Stimulated activated CD4-positive, alpha-beta T cell treated with anti-CD3 and anti-CD28 coated beads, Interleukin-15, amount 100 ng/mL, for 48 hours (primary cell): Measurements from ENCODE around the gene LAMB1.

ENCODE experiments used
- DNase-seq, 2 donors: peaks; one replicate each; pipeline ENCODE4 v3.0.0-alpha.2; 2020; ENCODE audit warnings: low read depth in 2 of 2

LAMB1 gene

DNA sequence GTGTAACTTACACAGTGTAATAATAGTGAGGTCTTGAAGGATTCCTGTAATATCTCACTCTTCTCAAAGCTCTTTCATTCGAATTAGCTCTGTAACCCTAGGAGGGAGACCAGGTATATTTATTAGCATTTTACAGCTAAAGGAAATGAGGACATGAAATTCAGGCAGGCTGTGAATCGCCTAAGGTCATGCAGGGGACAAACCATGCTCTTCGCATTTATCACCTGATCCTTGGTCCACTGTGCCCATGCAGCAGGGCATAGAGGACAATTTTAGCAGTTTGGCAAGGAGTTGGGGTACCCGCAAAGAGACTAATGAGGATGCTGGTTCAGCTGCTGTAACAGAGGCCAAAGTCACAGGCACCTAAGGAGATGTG, 14.8 kb upstream of the LAMB1 start:
- no peak for DNase-seq

DNA sequence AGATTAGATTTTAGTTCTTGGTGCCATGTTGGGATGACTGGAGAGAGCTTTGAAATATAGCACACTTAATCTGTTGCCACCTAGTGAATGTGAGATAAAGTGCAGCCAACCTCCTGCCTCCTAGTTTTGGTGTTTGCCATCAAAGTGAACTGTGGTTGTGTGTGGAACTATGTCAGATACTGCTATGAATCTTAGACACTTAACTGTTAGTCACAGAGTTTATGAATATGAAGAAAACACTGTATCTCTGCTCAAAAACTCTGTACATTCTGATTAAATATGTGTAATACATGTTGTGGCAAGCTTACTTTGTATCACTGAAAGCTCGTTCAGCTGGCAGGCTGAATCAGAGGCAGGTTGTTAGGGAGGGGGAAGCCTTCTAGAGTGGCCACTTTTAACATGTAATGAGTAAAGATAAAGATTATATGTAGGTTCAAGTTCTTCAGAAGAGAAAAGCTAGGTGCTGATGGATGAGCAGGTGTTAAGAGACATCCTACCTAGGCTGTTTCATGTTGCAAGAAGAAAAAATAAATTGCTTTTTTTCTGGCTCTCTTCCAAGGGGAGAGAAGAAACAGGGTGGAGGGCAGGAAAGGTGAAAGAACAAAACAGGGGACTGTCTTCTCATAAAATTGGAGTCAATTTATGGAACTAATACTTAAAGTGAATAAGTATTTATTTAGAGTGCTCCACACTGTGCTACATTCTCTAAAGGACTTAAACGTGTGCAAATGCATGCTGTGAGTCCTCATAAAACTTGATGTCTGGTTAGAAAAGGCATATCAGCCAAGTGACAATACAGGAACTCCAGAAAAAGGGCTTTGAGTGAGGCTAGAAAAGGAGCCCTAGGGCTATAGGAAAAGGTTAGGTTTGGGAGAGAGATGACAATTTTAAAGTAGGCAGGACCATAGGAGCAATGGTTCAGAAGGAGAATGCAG, 14.1 kb upstream of the LAMB1 start:
- no peak for DNase-seq

DNA sequence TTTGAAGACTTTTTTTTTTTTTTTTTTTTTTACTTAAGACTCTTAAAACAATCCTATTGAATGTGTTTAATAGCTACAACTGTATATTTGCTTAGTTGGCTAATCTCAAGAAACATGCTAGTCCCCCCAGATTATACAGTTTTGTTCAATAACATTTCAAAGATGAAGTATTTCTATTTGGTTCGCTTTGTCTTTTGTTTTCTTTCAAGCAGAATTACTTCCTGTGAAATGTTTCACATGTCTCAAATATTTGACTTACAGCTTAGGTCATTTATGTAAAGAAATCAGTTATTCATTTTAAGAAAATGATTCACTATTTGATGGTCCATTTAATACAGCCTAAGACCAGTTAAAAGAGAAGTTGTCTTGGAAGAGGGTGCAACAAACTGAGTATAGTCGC, 12.8 kb upstream of the LAMB1 start:
- DNase-seq, result no peak

DNA sequence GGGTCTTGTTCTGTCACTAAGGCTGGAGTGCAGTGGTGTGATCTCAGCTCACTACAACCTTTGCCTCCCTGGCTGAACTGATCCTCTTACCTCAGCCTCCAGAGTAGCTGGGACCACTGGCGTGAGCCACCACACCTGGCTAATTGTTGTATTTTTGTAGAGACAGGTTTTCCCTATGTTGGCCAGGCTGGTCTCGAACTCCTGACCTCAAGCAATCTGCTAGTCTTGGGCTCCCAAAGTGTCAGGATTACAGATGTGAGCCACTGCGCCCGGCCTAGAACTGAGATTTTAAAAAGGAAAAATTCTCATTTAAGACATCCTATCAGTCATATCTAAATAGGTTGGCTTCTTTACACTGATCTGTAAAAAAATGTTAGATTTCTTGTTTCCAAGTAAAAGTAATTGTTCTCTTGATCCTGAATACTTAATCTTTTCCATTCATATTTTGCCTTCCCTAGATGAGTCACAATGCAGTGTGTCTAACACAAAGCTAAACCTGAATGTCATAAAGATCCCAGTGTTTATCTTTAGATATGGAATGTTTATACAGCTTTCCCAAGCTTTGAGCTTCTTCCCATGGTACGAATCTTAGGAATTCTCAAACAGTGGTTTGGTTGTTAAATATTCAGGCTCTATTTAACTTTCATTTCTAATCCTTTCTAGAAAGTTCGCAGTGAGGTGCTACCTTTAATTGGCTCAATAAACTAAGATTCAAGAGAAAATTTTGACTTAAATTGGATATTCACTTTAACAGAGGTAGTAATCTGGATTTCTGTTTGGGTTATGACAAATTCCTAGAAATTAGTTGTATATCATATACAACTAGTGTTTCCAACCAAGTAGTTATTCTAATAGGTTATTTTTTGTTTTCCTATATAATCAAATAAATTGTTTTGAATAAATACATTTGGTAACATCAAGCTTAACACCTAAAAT, 12.1 kb upstream of the LAMB1 start:
- no peak for DNase-seq

DNA sequence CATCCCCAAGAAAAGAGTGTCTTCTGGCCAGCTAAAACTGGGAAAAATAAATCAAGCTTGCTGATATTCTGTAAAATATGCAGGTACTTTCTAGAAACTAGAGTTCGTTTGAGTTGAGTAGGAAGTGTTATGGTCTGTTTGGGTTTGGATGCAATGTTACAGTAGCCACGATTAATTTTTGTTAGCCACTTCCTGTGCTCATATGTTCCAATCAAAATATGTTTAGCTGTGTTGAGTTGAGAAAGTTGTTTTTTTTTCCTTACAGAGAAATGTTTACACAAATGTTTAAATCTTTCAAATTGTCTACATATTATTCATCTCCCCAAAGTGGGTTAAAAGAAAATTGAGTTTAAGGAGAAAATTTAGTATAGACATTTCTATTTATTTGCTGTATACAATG, 11.3 kb upstream of the LAMB1 start:
- no peak for DNase-seq

DNA sequence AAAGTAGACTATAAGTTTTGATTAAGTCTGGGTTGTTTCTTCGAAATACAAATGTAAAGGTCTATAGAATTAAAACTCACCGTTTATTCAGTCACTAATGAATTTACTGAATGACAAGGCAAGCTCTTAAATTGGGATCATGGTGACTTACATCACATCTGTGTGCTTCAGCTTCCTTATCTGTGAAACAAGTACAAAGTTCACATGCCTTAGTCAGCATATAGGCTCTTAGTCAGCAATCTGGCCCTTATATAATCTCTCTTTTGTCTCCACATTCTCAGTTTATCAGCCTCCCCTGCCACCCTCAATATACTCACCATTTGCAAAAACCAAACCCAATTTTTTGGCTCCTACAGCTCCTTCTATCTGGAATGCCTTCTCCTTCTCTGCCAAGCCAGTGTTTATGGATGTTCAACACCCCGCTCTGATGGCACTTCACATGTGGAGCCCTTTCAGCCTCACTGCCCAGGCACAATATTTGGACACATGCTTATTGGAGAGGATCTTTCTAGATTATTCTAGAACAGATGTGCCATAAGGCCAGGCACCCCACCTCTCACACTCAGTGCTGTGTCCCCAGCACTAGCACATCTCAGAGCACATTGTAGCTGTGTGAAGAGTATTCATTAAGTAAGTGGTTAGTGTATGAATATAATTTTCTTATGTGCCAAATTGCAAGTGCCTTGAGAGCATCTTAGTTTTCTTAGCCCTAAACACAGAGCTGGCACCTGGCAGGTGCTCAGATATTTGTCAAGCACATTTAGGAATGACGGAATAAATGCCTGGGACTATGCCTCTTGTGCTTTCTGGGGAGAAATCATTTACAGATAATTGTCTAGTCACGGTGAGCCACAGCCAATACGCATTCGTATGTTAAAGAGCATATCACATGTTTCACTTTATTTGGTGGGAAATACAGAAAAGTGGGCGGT, 9.8 kb upstream of the LAMB1 start:
- DNase-seq, result no peak

DNA sequence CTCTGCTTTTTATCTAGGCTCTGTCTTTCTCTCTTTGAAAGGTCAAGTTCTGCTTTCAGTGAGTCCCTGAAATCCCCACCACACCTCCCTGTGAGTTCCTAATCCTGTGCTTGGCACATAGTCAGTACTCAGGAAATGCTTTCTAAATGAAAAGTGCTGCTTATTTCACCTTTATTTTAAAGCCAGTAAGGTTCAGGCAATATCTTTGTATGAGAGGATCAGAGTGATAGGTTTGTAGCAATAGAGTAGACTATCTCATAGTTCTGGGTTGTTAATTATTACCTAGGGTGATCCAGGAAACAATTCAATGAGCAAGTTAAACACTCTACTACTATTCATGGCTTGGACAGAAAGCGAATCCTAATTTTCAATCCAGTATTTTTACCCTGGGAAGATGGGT, 7.4 kb upstream of the LAMB1 start:
- no peak for DNase-seq

DNA sequence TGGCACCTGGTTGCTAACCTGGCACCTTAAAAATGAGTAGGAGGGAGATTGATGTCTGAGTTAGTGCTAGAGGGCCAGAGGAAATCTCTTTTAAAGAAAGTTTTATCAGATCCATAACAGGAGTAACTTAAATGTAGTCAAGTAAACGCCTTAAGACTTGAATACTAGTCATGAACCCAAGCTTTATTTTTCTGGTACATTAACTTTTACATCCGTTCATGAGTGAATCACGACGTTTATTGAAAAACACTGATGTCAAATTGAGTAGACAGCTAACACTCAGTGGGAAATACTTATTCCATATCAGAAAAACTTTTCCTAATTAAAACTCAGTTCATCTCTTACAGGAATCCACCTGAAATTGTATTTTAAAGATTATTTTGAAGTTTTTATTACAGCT, 6.9 kb upstream of the LAMB1 start:
- no peak for DNase-seq

DNA sequence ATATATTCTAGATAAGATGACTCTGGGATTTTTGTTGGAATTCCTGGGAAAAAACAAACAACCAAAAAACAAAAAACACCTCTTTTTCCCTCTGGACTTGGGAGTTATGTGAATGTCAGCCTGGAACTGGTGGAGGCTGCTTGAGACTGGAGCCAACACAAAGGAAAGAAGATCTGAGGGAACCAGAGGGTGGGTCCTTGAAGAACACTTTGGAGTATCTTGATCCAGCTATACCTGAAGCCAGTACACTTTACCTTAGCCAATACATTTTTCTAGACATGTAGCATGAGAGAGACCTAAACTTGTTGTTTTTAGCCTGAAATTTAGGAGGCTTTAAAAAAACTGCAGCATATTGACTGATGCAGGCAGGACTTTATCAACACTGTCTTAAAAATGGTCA, 5.9 kb upstream of the LAMB1 start:
- DNase-seq, result no peak

DNA sequence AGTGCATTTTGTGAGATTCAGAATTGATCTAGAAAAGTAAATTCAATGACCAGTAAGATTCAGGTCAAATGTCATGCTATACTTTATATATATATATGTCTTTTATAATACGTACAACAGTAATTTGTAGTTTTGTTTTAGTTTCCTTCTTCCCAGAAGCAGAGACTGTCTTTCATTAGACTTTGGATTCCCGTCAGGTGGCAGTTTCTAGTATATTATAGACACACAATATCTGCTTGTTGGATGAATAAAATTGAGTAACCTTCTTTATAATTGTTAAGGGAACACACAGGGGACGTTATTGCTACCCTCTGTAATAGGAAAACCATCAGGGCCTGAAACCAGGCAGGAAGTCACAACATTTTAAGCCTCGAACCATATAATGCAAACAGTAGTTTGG, 5.3 kb upstream of the LAMB1 start:
- DNase-seq, result no peak

DNA sequence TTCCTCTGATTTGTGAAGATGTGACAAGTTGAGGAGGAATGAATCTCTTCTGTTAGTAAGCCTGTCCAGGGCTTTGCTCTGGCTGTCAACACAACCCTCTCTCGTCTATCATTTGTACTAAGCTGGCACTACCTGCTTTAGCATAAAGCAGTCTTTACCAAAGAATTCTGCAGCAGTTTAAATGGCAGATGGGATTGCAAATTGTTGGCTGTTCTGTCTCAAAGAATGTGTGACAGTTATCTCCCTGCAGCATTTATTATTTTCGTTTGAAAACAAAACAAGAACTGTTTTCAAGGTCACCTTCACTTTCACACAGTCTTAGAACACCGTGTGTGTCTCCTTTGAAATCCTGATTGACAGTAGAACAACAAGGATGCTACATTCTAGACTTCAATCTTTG, 4.8 kb upstream of the LAMB1 start:
- DNase-seq, result no peak

DNA sequence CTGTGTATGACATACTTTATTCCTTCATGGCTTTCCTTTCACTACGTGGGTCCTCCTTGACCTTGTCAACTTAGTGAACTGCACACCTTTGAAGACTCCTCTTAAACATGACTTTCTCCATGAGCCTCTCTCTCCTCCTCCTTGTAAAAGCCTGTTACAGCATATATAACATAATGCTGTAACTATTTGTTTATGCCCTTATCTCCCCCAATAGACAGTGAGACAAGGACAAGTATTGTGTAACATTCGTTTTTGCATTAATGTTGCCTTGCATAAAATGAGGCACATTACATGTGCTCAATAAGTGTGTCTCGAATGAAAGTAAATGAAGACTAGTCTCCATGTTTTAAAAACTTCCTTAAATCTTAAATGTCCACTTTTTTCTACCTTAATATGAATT, 4.3 kb upstream of the LAMB1 start:
- DNase-seq, result no peak

DNA sequence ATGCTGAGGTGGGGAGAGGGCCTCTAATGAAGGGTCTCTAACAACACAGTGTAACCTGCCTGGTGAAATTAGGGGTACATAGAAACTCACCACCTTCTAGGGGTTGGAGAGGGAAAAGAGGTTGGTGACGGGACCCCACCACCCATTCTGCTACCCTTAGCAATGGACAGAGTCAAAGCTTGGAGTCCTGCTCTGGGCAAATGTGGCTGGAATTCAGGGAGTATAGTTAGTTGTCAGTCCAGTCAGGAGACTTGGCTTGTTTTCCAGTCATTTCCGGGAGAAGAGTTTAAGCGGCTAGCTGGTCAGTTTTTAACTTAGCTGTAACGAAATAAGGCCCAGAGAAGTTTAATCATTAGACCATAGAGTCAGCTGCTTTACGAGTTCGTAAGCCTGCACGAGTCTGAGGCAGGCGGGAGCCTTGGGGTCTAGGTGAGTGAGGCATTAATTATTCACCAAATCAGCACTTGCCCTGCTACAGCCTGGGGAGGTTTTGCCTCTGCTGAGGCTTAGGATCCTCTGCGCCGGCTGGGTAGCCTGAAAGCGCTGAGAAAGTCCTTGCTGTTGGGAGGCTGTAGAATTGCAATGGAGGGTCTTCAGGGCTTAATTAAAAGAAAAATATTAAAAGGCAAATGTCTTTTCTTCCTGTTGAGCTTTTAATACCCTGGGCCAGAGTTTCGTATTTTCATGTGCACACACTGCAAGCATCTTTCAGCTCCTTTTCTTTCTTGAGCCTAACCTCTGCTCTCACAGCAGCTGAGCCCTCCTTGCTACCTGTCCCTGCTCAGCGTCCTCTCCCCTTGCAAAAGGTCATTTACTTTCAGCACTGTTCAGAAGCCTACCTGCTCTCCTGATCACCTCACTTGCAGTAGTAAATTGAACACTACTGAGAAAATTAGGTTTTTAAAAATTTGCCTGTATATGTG, 1.5 kb upstream of the LAMB1 start:
- DNase-seq, result no peak

DNA sequence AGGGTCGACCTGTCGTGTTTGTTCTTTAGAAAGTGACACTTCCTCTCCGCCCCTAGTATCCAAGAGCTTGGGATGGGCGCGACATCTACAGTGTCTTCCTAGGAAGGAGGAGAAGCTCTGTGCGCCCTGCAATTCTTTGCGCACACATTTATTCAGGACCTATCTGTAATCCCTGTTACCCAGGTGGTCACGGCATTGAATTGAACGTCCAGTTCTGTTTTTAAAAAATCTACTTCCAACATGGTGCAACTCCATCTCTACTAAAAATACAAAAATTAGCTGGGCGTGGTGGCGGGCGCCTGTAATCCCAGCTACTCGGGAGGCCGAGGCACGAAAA, 606 bp upstream of the LAMB1 start:
- no peak for DNase-seq

DNA sequence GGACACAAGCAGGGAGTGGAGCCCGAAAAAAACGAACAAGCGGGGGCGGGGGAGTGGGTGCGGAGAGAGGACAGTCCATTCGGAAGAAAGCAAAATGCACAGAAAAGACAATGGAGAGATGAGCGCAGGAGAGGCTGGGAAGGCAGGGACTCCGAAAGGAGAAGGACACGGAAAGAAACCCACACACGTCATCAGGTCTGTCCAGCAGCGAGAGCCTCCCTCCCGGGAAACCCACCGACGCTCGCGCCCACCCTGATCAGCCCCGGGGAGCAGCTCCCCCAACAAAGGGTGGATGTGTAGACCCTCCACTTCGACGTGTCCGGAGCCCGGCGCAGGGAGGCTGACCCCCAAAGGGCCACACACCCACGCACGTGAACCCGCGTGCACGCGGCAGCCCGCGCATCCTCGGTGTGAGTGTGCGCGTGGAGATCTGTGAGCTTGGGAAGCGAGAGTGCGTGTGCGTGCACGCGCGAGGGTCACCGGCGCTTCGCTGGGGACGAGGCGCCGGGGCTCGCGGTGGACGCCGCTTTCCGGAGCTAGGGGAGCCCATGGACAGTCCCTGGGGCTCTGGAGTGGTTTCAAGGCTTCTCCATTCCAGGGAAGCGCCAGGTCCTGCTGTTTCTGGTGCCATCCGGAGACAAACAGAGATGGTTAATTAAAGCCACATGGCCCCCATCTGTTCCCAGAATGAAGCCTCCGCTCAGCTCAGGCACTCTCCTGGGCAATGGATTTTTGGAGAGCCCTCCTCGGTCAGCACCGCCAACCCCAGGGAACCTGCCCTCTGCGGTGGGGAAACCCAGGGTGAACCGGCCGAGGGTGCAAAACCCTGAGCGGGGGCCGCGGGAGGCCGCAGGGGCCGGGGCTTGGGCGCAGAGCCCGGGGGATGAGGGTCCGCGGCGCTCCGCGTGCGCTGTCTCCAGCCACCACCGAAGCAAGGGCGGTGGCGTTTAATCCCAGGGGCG, 916 bp downstream of the LAMB1 start:
- no peak for DNase-seq

DNA sequence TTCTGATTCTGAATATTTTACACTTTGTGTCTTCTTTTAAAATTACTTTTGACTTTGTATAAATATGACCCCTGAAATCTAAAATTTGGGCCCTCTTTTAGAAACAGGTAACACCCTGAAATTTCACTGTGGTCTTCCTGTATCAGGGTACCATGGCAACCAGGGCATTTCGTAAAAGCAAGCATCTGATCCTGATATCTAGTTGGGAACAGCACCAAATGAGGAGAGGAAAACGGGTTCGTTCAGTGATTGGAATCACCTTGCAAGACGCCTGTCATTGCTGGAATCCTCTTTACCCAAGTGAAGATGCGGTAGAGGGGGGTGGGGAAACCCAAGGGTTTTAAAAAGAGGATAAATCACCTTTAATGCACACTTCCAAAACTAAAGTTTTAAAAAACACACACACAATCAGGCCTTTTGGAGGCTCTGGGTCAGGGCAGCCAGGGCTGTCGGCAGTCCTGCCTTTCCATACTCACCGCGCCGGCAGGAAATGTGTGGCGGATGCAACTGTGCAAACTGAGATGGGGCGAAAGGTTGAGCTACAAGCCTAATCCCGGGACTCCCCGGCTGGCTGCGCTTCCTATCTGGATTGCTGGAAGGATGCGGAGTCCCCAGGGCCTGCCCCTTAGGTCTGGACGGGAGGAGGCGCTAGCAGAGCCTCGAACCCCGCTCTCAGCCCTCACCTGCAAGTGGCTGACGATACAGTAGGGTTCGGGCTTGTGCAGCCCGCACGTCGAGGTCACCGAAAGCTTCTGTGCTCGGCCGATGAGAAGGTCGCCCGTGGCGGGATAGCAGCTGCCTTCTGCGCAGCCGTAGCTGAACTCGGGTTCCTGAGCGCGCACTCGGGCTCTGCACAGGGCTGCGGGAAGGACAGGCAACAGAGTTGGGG, 1.8 kb downstream of the LAMB1 start:
- no peak for DNase-seq

DNA sequence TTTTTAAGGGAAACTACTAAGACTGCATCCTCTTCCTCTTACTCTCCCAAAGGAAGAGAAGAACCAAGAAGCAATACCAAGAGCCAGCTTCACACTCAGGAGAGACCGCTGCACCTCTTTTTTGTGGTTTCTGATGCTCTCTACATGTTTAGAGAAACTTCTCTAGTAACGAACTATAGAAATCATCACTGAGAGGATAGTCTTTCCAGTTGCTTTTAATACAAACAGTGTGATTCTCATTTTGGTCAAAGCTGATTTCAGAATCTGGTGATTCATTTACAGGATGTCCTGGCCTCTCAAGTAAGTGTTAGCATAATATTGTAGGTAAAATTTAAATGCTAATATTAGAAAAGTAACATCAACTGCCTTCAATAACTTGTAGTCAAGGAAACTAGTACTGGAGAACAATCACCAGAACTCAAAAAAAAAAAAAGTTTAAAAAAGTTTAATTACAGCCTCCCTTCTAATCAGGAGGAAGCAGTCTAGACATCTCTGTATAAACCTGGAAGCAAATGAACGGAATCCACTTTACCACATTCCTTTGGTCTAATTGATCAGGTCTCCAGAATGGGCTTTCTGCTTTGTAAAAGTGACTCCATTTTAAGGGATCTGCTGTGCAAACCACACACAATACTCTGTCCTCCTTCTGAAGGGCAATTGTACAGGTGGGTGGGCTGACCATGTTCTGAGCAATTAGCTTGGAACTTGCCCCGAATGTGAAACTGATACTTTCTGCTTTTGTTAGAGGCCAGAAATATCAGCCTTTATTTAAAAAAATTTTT, 3.0 kb downstream of the LAMB1 start:
- no peak for DNase-seq
